HG03025 (cell line): ENCODE measurements around the gene PGA3.
"Not testable (repeated sequence)": the region's sequence is repeated elsewhere in the genome, so short reads cannot be mapped to it uniquely, and the experiment has no call there.

Experiments used
- ATAC-seq: cut with Tn5 transposase; IDR thresholded peaks from one replicate; pipeline ENCODE4 v1.9.1; 2021; ENCODE audit warnings: mild to moderate bottlenecking, moderate library complexity; ENCODE audit not compliant: unreplicated experiment, low FRiP score

PGA3 gene

DNA sequence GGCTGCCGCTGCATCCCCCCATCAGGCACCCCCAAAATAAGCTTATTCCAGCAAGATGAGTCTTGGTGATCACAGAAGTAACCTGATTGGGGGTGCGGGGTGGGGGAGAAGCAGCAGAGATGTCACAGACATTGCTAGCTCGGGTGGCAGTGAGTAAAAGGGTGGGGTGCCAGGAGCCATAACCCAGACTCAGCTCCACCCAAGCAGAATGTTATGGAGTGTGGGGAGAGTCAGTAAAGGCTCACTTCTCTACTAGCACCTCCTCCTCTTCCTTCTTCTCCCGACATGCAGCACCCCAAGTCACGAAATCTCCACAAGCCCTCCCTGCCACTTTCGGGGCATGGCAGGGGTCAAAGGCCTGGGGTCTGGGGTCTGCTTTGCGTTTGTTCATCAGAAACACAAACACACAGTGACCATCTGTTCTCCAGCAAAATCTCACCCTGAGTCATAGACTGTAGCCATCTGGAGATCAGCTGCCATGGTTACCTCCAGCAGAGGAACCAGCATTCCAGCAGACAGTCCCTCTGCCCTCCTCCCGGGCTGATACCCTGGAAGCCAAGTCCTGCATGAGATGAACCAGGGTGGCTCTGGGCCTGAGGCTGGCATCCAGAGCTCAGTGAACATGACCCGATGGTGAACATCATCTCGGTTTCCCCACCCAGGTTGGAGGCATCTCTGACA is 42.1 kb downstream of the PGA3 start:
- ATAC-seq: not testable (repeated sequence)

DNA sequence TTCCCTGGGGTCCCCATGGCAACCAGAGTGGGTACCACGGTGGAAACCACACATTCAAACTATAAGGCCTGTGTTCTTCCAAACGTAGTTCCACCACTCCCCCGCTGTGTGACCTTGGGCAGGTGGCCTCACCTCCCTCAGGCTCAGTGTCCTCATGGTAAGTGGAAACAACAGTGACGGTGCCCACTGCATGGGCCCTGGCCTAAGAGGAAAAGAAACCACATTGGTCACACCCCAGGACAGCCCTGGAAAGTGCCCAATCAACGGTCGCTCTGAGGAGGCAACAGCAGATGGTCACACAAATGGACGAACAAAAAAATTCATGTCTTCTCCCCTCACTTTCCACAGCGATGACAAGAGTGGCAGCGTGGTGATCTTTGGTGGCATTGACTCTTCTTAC is 44.8 kb downstream of the PGA3 start:
- not testable (repeated sequence) for ATAC-seq

DNA sequence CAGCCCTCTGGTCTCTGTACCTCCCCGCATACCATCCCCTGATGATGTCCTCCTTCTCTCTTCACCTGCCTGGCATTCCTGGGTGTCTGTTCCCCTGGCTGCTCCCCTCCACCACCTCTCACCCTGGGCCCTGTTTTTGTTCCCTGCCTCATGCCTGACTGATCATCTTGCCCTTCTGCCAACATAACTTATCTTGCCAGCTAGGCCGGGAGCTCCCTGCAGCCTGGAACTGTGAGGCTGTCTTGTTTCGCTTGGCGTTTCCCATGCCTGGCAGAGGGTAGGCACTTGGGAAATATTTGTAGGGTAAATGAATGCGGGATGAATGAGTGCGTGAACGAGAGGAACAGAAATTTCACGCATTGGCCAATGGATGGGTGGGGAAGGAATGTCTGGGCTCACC is 45.9 kb downstream of the PGA3 start:
- ATAC-seq: not testable (repeated sequence)

- not testable (repeated sequence) for ATAC-seq
These were observed 47.8 kb downstream of the PGA3 start for GRCh38 chr11:61250796-61251765.

DNA sequence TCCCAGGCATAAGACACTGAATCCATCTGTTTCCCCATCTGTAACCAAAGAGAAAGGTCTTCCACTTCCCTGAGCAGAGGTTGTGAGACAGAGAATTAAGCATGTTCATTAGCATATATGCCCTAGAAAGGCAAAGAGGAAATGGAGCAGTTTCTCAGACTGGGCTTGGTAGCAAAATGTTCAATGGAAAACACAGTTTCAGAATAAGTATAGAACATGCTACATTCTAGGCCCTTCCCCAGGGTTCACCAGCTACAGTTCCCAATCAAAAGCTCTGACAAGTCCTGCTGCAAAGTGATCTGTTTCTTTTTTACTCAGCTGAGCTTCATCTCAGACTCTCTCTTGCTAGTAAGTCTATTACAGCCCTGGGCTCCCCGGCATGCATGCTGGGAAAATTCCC is 49.0 kb downstream of the PGA3 start:
- ATAC-seq: not testable (repeated sequence)

DNA sequence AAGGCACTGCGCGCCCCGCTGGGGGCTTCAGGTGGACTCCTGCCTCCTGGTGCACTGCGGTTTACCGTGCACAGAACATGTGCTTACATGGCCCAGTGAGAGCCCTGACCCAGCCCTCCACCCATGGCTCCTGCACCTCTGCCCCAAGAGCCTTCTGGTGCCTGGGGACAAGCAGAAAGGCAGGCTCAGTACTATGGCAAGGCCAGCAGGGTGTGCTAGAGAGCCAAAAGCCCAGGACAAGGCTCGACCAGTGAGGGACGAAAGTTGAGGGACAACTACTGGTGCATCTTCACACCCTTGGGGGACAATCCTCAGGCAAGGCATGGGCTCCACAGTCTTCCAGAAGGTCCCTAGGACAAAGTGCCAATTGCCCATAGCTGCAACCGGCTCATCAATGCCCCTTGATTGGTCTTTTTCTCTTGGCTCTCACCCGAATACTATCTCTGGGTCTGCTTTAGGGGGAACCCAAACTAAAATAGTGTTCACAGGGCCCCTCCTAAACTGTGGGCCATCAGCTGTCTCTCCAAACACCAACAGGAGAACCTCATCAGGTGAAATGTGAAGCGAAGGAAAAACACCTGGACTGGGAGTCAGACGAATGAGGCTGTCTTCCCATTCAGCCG is 51.2 kb downstream of the PGA3 start:
- ATAC-seq: no peak

GRCh38 chr11:61256710-61257482 is 53.6 kb downstream of the PGA3 start:
- no peak for ATAC-seq

DNA sequence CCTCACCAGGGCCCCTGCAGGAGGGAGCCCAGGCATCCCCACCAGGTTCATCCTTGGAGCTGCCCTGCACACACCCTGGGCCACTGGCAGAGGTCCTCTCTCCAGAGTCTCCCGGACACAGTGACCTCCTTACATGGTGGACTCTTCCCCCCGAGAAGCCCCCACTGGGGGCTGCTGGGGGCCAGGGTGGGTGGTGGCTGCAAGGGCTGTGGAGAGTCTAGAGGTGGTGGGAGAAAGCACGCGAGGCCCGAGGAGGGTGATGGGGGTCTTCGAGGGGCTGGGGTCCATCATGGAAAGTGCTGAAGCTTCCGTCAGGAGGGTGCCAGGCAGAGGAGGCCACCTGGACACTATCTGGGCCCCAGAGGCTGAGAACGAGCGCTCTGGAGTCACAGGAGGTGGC is 55.2 kb downstream of the PGA3 start:
- ATAC-seq: no peak

GRCh38 chr11:61259363-61259762 is 56.0 kb downstream of the PGA3 start:
- no peak for ATAC-seq
